Measurements from ENCODE around the gene SLC6A11. TPM values are rescaled to one million over a fixed set of nuclear protein-coding genes. Genes with fewer than 3 reads are reported as not detected.

Gene SLC6A11
- polyA plus RNA-seq, 2 of the 4 experiments (the other 2 are of a cell fraction): 0.03 TPM

- ChIA-PET POLR2A (no interaction called here), CTCF (interaction anchor here (1.2 to 3.9 kb wide), 4 partner anchors 11 to 132 kb away, joined by 3 to 14 read pairs (median 6); no protein-coding TSS in a partner anchor)
- Histone ChIP-seq H3K4me1 (peaks cover 5% of the 10 kb centered on the region; the same call in 2 of the 3 replicates), H3K4me3 (no peak overlapping the region), H3K4me2 (no peak overlapping the region), H3K9me3 (peaks cover 4% of the 10 kb centered on the region; the same call in 1 of the 3 replicates), H3K27ac (no peak overlapping the region)
- no peak for FAIRE-seq
- ATAC-seq: no peak
- 75% methylated on average over 16 of the region's 17 CpGs for WGBS (ENCODE audit: missing lambda C conversion rate)
- TF ChIP-seq BCL3 (IDR thresholded peaks at IDR 0.05) (no peak), CEBPB (IDR thresholded peaks at IDR 0.05) (no peak), MAX (IDR thresholded peaks at IDR 0.05) (no peak), ELK1 (IDR thresholded peaks at IDR 0.05; ENCODE audit: low read depth, low read length) (no peak), SREBF2 (IDR thresholded peaks at IDR 0.05) (no peak), FOSL2 (IDR thresholded peaks at IDR 0.05) (no peak), FOSL2 (CRISPR knock-in tag; IDR thresholded peaks at IDR 0.05) (no peak), POLR2AphosphoS2 (conservative IDR thresholded peaks at IDR 0.05; ENCODE audit: low read length) (no peak)
- DNase-seq (ENCODE audit: low read depth in 1 of 2, low spot score in 1 of 2): no peak
Observed at GRCh38 chr3:10928961-10929471, 113.0 kb downstream of the SLC6A11 start.

GRCh38 chr3:10929978-10930665, 114.1 kb downstream of the SLC6A11 start:
- WGBS (ENCODE audit: missing lambda C conversion rate): 43% methylated on average over 9 of the region's 9 CpGs
- Histone ChIP-seq H3K27ac (no peak overlapping the region), H3K9me3 (no peaks in the 10 kb centered on the region), H3K4me3 (no peak overlapping the region), H3K4me1 (peaks cover 7% of the 10 kb centered on the region; the same call in 2 of the 3 replicates), H3K4me2 (no peak overlapping the region)
- ATAC-seq (no peak), DNase-seq (ENCODE audit: low read depth in 1 of 2, low spot score in 1 of 2) (no peak), FAIRE-seq (no peak)
- ChIA-PET POLR2A (no interaction called here), CTCF (interaction anchor here (2.1 to 3.9 kb wide), 2 partner anchors 16 to 131 kb away, joined by 9 to 14 read pairs; no protein-coding TSS in a partner anchor)
- TF ChIP-seq POLR2A (IDR thresholded peaks at IDR 0.05; ENCODE audit: low read length) (no peak), EP300 (IDR thresholded peaks at IDR 0.05) (no peak), BHLHE40 (IDR thresholded peaks at IDR 0.05; ENCODE audit: low read depth, low read length) (no peak), ZFP36 (IDR thresholded peaks at IDR 0.05; ENCODE audit: borderline replicate concordance, partially characterized antibody) (peak; percentile 5), ELK1 (IDR thresholded peaks at IDR 0.05; ENCODE audit: low read depth, low read length) (no peak)

GRCh38 chr3:10930666-10931040, 114.6 kb downstream of the SLC6A11 start:
- peaks cover 7% of the 10 kb centered on the region; the same call in 2 of the 3 replicates for H3K4me1 ChIP-seq

GRCh38 chr3:10932596-10932995, 116.6 kb downstream of the SLC6A11 start:
- FAIRE-seq (no peak), DNase-seq (ENCODE audit: low read depth in 1 of 2, low spot score in 1 of 2) (no peak), ATAC-seq (no peak)
- Histone ChIP-seq H3K27ac (no peak overlapping the region), H3K4me2 (no peak overlapping the region), H3K4me3 (no peak overlapping the region), H3K4me1 (peaks cover 7% of the 10 kb centered on the region; the same call in 2 of the 3 replicates), H3K9me3 (no peaks in the 10 kb centered on the region)
- POLR2A ChIA-PET: no interaction called here
- WGBS (ENCODE audit: missing lambda C conversion rate): 60% methylated on average over 7 of the region's 7 CpGs
- CTCF ChIA-PET: interaction anchor here (0.8 to 1.2 kb wide), 2 partner anchors 13 to 128 kb away, joined by 3 to 7 read pairs; no protein-coding TSS in a partner anchor
- TF ChIP-seq E2F6 (IDR thresholded peaks at IDR 0.05; ENCODE audit: borderline replicate concordance, low read depth) (no peak), ZC3H11A (IDR thresholded peaks at IDR 0.05) (no peak), HMGXB4 (CRISPR knock-in tag; IDR thresholded peaks at IDR 0.05; ENCODE audit: borderline replicate concordance) (no peak), FOSL2 (IDR thresholded peaks at IDR 0.05) (no peak), FOSL2 (CRISPR knock-in tag; IDR thresholded peaks at IDR 0.05) (no peak), ZNF302 (CRISPR knock-in tag; IDR thresholded peaks at IDR 0.05) (no peak), FOSB (CRISPR knock-in tag; IDR thresholded peaks at IDR 0.05) (no peak), MAX (IDR thresholded peaks at IDR 0.05) (no peak), USF2 (IDR thresholded peaks at IDR 0.05) (no peak), KDM1A (IDR thresholded peaks at IDR 0.05; ENCODE audit: low read depth) (no peak), MYC (IDR thresholded peaks at IDR 0.05; ENCODE audit: borderline replicate concordance, low read length) (no peak)

More at GRCh38 chr3:10930666-10931040, 114.6 kb downstream of the SLC6A11 start:
- ChIA-PET CTCF (interaction anchor here (2.1 to 3.9 kb wide), 2 partner anchors 16 to 130 kb away, joined by 9 to 14 read pairs; no protein-coding TSS in a partner anchor), POLR2A (no interaction called here)
- Histone ChIP-seq H3K27ac (no peak overlapping the region), H3K9me3 (no peaks in the 10 kb centered on the region), H3K4me2 (no peak overlapping the region), H3K4me3 (no peak overlapping the region)
- WGBS (ENCODE audit: missing lambda C conversion rate): 59% methylated on average over 8 of the region's 8 CpGs
- TF ChIP-seq MAFK (IDR thresholded peaks at IDR 0.05; ENCODE audit: partially characterized antibody) (no peak), NFE2L2 (conservative IDR thresholded peaks at IDR 0.05; ENCODE audit: low read length) (no peak)
- no peak for ATAC-seq
- FAIRE-seq: no peak
- DNase-seq (ENCODE audit: low read depth in 1 of 2, low spot score in 1 of 2): no peak
